ENCODE results near the gene NRP2. TPM values are rescaled to one million over a fixed set of nuclear protein-coding genes. Genes with fewer than 3 reads are reported as not detected.

Gene NRP2
- total RNA-seq, 2 experiments from 2014 or later: 0.19 TPM; not detected in 1

DNA sequence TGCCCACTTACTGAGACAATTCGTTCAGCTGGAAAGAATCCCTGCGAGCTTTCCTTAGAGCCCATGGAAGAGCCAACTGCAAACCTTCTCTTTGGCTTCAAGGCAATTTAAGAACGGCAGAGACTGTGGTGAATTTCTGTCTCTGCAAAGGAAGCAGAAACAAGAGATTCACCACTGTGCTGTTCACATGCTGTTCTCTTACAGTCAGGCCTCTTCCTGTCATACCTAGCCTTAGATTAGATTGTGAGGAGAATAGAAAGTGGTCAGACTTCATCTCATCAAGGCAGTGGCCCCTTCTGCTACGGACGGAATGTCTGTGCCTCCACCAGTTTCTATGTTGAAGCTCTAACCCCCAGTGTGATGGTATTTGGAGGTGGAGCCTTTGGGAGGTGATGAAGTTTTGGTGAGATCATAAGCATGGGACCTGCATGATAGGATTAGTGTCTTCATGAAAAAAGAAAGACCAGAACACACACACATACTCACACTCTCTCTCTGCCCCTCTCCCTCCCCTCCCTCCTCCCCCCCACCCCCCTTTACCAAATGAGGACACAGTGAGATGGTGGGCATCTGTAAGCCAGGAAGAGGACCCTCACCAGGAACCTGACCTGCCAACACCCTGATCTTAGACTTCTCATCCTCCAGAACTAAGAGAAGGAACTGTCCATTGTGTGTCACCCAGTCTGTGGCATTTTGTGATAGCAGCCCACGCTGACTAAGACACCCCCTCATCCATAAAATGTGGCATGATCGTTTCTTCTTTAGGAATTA lies 45.6 kb upstream of the NRP2 start:
- peaks cover 17% of the 10 kb centered on the region for H3K4me1 Mint-ChIP-seq (ENCODE audit: low read depth)
- no peaks in the 10 kb centered on the region for H3K27me3 Mint-ChIP-seq
- ChIA-PET CTCF (no interaction called here), POLR2A (no interaction called here)
- intact Hi-C loops (cut with DNase I, micrococcal nuclease): no loop called here
- H3K36me3 ChIP-seq (ENCODE audit: insufficient read depth, low read length): no peaks in the 10 kb centered on the region
- peaks cover 5% of the 10 kb centered on the region for H3K4me1 ChIP-seq (ENCODE audit: insufficient read depth, low read length)
- H3K27me3 ChIP-seq (ENCODE audit: control insufficient read depth in 1 of 2, insufficient read depth in 2 of 2, low read length in 2 of 2): no peaks in the 10 kb centered on the region
- DNase-seq (no peak), ATAC-seq (ENCODE audit: poor library complexity) (no peak)
- H3K9me3 ChIP-seq (ENCODE audit: control insufficient read depth in 1 of 2, insufficient read depth in 1 of 2, low read length in 2 of 2): no peaks in the 10 kb centered on the region
- TF ChIP-seq, protein P1, sequence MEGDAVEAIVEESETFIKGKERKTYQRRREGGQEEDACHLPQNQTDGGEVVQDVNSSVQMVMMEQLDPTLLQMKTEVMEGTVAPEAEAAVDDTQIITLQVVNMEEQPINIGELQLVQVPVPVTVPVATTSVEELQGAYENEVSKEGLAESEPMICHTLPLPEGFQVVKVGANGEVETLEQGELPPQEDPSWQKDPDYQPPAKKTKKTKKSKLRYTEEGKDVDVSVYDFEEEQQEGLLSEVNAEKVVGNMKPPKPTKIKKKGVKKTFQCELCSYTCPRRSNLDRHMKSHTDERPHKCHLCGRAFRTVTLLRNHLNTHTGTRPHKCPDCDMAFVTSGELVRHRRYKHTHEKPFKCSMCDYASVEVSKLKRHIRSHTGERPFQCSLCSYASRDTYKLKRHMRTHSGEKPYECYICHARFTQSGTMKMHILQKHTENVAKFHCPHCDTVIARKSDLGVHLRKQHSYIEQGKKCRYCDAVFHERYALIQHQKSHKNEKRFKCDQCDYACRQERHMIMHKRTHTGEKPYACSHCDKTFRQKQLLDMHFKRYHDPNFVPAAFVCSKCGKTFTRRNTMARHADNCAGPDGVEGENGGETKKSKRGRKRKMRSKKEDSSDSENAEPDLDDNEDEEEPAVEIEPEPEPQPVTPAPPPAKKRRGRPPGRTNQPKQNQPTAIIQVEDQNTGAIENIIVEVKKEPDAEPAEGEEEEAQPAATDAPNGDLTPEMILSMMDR (IDR thresholded peaks at IDR 0.05): no peak
- no peaks in the 10 kb centered on the region for H3K9me3 Mint-ChIP-seq
- H3K36me3 Mint-ChIP-seq (ENCODE audit: low read depth): no peaks in the 10 kb centered on the region
- H3K4me3 ChIP-seq (ENCODE audit: low read length): no peak overlapping the region
- no peak overlapping the region for H3K4me3 Mint-ChIP-seq
- H3K27ac Mint-ChIP-seq: no peak overlapping the region
- no peak overlapping the region for H3K27ac ChIP-seq (ENCODE audit: low read depth in 1 of 2, low read length in 2 of 2)

GRCh38 chr2:205637320-205637602 lies 45.0 kb upstream of the NRP2 start:
- Mint-ChIP-seq H3K27ac (no peak overlapping the region), H3K4me3 (no peak overlapping the region), H3K27me3 (no peaks in the 10 kb centered on the region), H3K9me3 (no peaks in the 10 kb centered on the region), H3K36me3 (ENCODE audit: low read depth) (no peaks in the 10 kb centered on the region), H3K4me1 (ENCODE audit: low read depth) (peaks cover 17% of the 10 kb centered on the region)
- Histone ChIP-seq H3K4me3 (ENCODE audit: low read length) (no peak overlapping the region), H3K27me3 (ENCODE audit: control insufficient read depth in 1 of 2, insufficient read depth in 2 of 2, low read length in 2 of 2) (no peaks in the 10 kb centered on the region), H3K27ac (ENCODE audit: low read depth in 1 of 2, low read length in 2 of 2) (no peak overlapping the region), H3K4me1 (ENCODE audit: insufficient read depth, low read length) (peaks cover 5% of the 10 kb centered on the region), H3K9me3 (ENCODE audit: control insufficient read depth in 1 of 2, insufficient read depth in 1 of 2, low read length in 2 of 2) (no peaks in the 10 kb centered on the region), H3K36me3 (ENCODE audit: insufficient read depth, low read length) (no peaks in the 10 kb centered on the region)
- TF ChIP-seq, protein P1 (IDR thresholded peaks at IDR 0.05): no peak
- intact Hi-C loops (cut with DNase I, micrococcal nuclease): no loop called here
- CTCF ChIA-PET: no interaction called here
- no peak for DNase-seq
- ATAC-seq (ENCODE audit: poor library complexity): no peak
- POLR2A ChIA-PET: no interaction called here

- Mint-ChIP-seq H3K27ac (no peak overlapping the region), H3K36me3 (ENCODE audit: low read depth) (no peaks in the 10 kb centered on the region), H3K4me1 (ENCODE audit: low read depth) (peaks cover 17% of the 10 kb centered on the region), H3K27me3 (peaks cover 5% of the 10 kb centered on the region), H3K4me3 (no peak overlapping the region), H3K9me3 (no peaks in the 10 kb centered on the region)
- intact Hi-C loops (cut with DNase I, micrococcal nuclease): no loop called here
- no peak overlapping the region for H3K4me3 ChIP-seq (ENCODE audit: low read length)
- no peaks in the 10 kb centered on the region for H3K9me3 ChIP-seq (ENCODE audit: control insufficient read depth in 1 of 2, insufficient read depth in 1 of 2, low read length in 2 of 2)
- POLR2A ChIA-PET: no interaction called here
- peaks cover 5% of the 10 kb centered on the region for H3K4me1 ChIP-seq (ENCODE audit: insufficient read depth, low read length)
- ATAC-seq (ENCODE audit: poor library complexity) (no peak), DNase-seq (no peak)
- no peak overlapping the region for H3K27ac ChIP-seq (ENCODE audit: low read depth in 1 of 2, low read length in 2 of 2)
- H3K27me3 ChIP-seq (ENCODE audit: control insufficient read depth in 1 of 2, insufficient read depth in 2 of 2, low read length in 2 of 2): no peaks in the 10 kb centered on the region
- H3K36me3 ChIP-seq (ENCODE audit: insufficient read depth, low read length): no peaks in the 10 kb centered on the region
- TF ChIP-seq, protein P1 (IDR thresholded peaks at IDR 0.05): no peak
- CTCF ChIA-PET: no interaction called here
Measured at GRCh38 chr2:205637779-205638503, 44.4 kb upstream of the NRP2 start.
